ENCODE measurements around the gene C2CD4C. TPM values are rescaled to one million over a fixed set of nuclear protein-coding genes. Genes with fewer than 3 reads are reported as not detected.
A peak's percentile ranks its signal among the peaks of the same experiment; 100 is the strongest.
"Not testable (repeated sequence)": the region's sequence is repeated elsewhere in the genome, so short reads cannot be mapped to it uniquely, and the experiment has no call there.

The C2CD4C gene
- total RNA-seq, 1 donor from 2014 or later = 7.5 TPM

GRCh38 chr19:383922-384798 is 24.8 kb downstream of the C2CD4C start:
- peak; percentile 35 to 72 for DNase-seq (ENCODE audit: low read depth in 2 of 2)

- DNase-seq (ENCODE audit: low read depth in 2 of 2) = no peak
Measured at GRCh38 chr19:383040-383439, 25.9 kb downstream of the C2CD4C start.

GRCh38 chr19:382578-382977 is 26.4 kb downstream of the C2CD4C start:
- peak in 1 of 2 donors; percentile 48 for DNase-seq (ENCODE audit: low read depth in 2 of 2)

- DNase-seq (ENCODE audit: low read depth in 2 of 2) = not testable (repeated sequence)
Measured at GRCh38 chr19:381901-382300, 27.0 kb downstream of the C2CD4C start.

GRCh38 chr19:380618-381219 is 28.2 kb downstream of the C2CD4C start:
- DNase-seq (ENCODE audit: low read depth in 2 of 2) = not testable (repeated sequence)

GRCh38 chr19:379796-380195 is 29.2 kb downstream of the C2CD4C start:
- no peak for DNase-seq (ENCODE audit: low read depth in 2 of 2)

- no peak for DNase-seq (ENCODE audit: low read depth in 2 of 2)
Measured at GRCh38 chr19:378706-379105, 30.2 kb downstream of the C2CD4C start.

GRCh38 chr19:377801-378581 is 31.0 kb downstream of the C2CD4C start:
- no peak for DNase-seq (ENCODE audit: low read depth in 2 of 2)

GRCh38 chr19:376111-376470 is 32.9 kb downstream of the C2CD4C start:
- DNase-seq (ENCODE audit: low read depth in 2 of 2) = no peak

- no peak for DNase-seq (ENCODE audit: low read depth in 2 of 2)
Measured at GRCh38 chr19:375395-376110, 33.4 kb downstream of the C2CD4C start.

GRCh38 chr19:374886-375235 is 34.1 kb downstream of the C2CD4C start:
- DNase-seq (ENCODE audit: low read depth in 2 of 2) = no peak

GRCh38 chr19:374183-374885 is 34.6 kb downstream of the C2CD4C start:
- DNase-seq (ENCODE audit: low read depth in 2 of 2) = no peak

- no peak for DNase-seq (ENCODE audit: low read depth in 2 of 2)
Measured at GRCh38 chr19:373391-374182, 35.4 kb downstream of the C2CD4C start.

GRCh38 chr19:372306-372890 is 36.5 kb downstream of the C2CD4C start:
- peak; percentile 37 to 71 for DNase-seq (ENCODE audit: low read depth in 2 of 2)

GRCh38 chr19:371501-372168 is 37.3 kb downstream of the C2CD4C start:
- DNase-seq (ENCODE audit: low read depth in 2 of 2) = peak in 1 of 2 donors; percentile 19

- DNase-seq (ENCODE audit: low read depth in 2 of 2) = no peak
Measured at GRCh38 chr19:370641-371330, 38.2 kb downstream of the C2CD4C start.

GRCh38 chr19:369876-370275 is 39.1 kb downstream of the C2CD4C start:
- no peak for DNase-seq (ENCODE audit: low read depth in 2 of 2)

GRCh38 chr19:369256-369655 is 39.7 kb downstream of the C2CD4C start:
- no peak for DNase-seq (ENCODE audit: low read depth in 2 of 2)

- no peak for DNase-seq (ENCODE audit: low read depth in 2 of 2)
Measured at GRCh38 chr19:368630-369024, 40.3 kb downstream of the C2CD4C start.

Data from lung microvascular endothelial cell (primary cell).